ENCODE results near the gene ZNF385B. TPM values are rescaled to one million over a fixed set of nuclear protein-coding genes. Genes with fewer than 3 reads are reported as not detected.

ZNF385B gene
- polyA plus RNA-seq, 1 of the 3 experiments (the other 2 are of a cell fraction), result 0.16 TPM

DNA sequence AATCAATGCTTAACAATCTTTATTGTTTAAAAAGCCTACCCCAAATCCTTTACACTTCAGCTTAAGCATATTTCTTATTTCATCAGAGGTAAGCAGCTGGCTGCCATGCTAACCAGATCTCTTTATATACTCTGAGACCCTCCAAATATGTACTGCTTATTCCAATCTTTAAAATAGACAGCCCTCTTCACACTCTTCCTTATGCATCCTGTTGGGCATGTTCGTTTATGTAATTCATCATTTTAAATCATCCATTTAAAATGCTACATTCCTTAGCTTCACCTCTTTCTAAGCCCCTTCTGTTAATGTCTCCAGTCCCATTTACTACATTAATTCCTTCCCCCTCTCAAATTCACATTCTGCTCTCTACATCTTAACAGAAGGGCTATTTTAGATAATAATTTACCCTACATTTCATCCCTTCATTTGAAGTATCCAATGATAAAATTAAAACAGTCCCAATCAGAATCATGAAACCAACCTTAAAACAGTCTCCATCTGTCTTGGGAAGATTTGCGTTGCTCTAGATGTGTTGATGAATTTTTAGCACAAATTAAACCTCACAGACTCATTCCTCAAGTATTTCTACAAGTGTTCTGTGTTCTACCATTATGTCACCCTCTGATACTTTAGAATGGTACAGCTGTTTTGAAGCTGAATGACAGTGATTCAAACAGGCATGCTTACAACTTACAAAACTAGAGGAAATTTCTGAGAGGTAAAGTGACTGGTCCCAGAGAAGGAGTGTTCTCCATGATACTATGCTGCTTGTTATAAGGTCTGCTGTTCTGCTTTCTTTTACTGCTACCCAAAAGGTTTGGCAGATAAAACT lies 59.1 kb downstream of the ZNF385B start:
- Histone ChIP-seq H2AFZ (ENCODE audit: low read depth) (no peak overlapping the region), H3K36me3 (replicated peaks in 1 of 2; ENCODE audit: control insufficient read depth in 1 of 2, insufficient read depth in 2 of 2, low read length in 1 of 2) (no peaks in the 10 kb centered on the region), H3F3A (replicated peaks; ENCODE audit: insufficient read depth) (no peaks in the 10 kb centered on the region), H3K4me1 (ENCODE audit: control insufficient read depth in 1 of 2, insufficient read depth in 2 of 2, low read depth in 1 of 2, low read length in 1 of 2) (no peaks in the 10 kb centered on the region; a peak in 1 of 4 replicates), H3K27me3 (ENCODE audit: insufficient read depth) (no peaks in the 10 kb centered on the region), H3K4me3 (ENCODE audit: low read depth in 2 of 2, low read length in 1 of 2) (no peak overlapping the region), H3K27ac (ENCODE audit: low read depth in 2 of 2, low read length in 1 of 2) (no peak overlapping the region), H4K20me1 (ENCODE audit: insufficient read depth) (no peaks in the 10 kb centered on the region), H3K9me3 (no peaks in the 10 kb centered on the region), H3K4me2 (no peak overlapping the region), H3K9me2 (no peaks in the 10 kb centered on the region; the same call in 1 of the 2 replicates), H3K9ac (no peak overlapping the region), H3K79me2 (ENCODE audit: insufficient read depth) (no peaks in the 10 kb centered on the region)
- ChIA-PET CTCF (interaction anchor here (1.9 kb wide), 1 partner anchor 15 kb away, joined by 4 read pairs; no protein-coding TSS in a partner anchor), POLR2A (no interaction called here)
- TF ChIP-seq GATA2 (CRISPR knock-in tag; IDR thresholded peaks at IDR 0.05) (no peak), SIN3A (IDR thresholded peaks at IDR 0.05; ENCODE audit: borderline replicate concordance, low read depth, low read length) (no peak), POLR2AphosphoS5 (IDR thresholded peaks at IDR 0.05; ENCODE audit: low read depth, low read length) (no peak), YY1 (IDR thresholded peaks at IDR 0.05; ENCODE audit: low read depth) (no peak), JUND (IDR thresholded peaks at IDR 0.05) (no peak), GABPA (IDR thresholded peaks at IDR 0.05; ENCODE audit: low read depth) (no peak), CHD2 (IDR thresholded peaks at IDR 0.05; ENCODE audit: low read length, partially characterized antibody) (no peak), RFX5 (IDR thresholded peaks at IDR 0.05; ENCODE audit: low read length) (no peak), RCOR1 (IDR thresholded peaks at IDR 0.05; ENCODE audit: low read length) (no peak), MEF2A (IDR thresholded peaks at IDR 0.05; ENCODE audit: borderline replicate concordance, low read depth) (no peak), EZH2phosphoT487 (IDR thresholded peaks at IDR 0.05; ENCODE audit: borderline replicate concordance, low read depth) (no peak), TAF1 (IDR thresholded peaks at IDR 0.05; ENCODE audit: borderline replicate concordance, low read depth, low read length) (no peak), RXRA (IDR thresholded peaks at IDR 0.05; ENCODE audit: borderline replicate concordance, low read depth) (no peak)
- TF ChIP-seq, protein P1, sequence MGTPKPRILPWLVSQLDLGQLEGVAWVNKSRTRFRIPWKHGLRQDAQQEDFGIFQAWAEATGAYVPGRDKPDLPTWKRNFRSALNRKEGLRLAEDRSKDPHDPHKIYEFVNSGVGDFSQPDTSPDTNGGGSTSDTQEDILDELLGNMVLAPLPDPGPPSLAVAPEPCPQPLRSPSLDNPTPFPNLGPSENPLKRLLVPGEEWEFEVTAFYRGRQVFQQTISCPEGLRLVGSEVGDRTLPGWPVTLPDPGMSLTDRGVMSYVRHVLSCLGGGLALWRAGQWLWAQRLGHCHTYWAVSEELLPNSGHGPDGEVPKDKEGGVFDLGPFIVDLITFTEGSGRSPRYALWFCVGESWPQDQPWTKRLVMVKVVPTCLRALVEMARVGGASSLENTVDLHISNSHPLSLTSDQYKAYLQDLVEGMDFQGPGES (IDR thresholded peaks at IDR 0.05; ENCODE audit: low read depth, low read length), result no peak
- TF ChIP-seq, protein P2, sequence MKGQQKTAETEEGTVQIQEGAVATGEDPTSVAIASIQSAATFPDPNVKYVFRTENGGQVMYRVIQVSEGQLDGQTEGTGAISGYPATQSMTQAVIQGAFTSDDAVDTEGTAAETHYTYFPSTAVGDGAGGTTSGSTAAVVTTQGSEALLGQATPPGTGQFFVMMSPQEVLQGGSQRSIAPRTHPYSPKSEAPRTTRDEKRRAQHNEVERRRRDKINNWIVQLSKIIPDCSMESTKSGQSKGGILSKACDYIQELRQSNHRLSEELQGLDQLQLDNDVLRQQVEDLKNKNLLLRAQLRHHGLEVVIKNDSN (IDR thresholded peaks at IDR 0.05; ENCODE audit: borderline replicate concordance, low read depth), result no peak
- TF ChIP-seq, protein P3, sequence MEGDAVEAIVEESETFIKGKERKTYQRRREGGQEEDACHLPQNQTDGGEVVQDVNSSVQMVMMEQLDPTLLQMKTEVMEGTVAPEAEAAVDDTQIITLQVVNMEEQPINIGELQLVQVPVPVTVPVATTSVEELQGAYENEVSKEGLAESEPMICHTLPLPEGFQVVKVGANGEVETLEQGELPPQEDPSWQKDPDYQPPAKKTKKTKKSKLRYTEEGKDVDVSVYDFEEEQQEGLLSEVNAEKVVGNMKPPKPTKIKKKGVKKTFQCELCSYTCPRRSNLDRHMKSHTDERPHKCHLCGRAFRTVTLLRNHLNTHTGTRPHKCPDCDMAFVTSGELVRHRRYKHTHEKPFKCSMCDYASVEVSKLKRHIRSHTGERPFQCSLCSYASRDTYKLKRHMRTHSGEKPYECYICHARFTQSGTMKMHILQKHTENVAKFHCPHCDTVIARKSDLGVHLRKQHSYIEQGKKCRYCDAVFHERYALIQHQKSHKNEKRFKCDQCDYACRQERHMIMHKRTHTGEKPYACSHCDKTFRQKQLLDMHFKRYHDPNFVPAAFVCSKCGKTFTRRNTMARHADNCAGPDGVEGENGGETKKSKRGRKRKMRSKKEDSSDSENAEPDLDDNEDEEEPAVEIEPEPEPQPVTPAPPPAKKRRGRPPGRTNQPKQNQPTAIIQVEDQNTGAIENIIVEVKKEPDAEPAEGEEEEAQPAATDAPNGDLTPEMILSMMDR (IDR thresholded peaks at IDR 0.05), result no peak
- TF ChIP-seq, protein P4, sequence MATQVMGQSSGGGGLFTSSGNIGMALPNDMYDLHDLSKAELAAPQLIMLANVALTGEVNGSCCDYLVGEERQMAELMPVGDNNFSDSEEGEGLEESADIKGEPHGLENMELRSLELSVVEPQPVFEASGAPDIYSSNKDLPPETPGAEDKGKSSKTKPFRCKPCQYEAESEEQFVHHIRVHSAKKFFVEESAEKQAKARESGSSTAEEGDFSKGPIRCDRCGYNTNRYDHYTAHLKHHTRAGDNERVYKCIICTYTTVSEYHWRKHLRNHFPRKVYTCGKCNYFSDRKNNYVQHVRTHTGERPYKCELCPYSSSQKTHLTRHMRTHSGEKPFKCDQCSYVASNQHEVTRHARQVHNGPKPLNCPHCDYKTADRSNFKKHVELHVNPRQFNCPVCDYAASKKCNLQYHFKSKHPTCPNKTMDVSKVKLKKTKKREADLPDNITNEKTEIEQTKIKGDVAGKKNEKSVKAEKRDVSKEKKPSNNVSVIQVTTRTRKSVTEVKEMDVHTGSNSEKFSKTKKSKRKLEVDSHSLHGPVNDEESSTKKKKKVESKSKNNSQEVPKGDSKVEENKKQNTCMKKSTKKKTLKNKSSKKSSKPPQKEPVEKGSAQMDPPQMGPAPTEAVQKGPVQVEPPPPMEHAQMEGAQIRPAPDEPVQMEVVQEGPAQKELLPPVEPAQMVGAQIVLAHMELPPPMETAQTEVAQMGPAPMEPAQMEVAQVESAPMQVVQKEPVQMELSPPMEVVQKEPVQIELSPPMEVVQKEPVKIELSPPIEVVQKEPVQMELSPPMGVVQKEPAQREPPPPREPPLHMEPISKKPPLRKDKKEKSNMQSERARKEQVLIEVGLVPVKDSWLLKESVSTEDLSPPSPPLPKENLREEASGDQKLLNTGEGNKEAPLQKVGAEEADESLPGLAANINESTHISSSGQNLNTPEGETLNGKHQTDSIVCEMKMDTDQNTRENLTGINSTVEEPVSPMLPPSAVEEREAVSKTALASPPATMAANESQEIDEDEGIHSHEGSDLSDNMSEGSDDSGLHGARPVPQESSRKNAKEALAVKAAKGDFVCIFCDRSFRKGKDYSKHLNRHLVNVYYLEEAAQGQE (IDR thresholded peaks at IDR 0.05; ENCODE audit: low read depth, low read length), result no peak
- TF ChIP-seq, protein P5, sequence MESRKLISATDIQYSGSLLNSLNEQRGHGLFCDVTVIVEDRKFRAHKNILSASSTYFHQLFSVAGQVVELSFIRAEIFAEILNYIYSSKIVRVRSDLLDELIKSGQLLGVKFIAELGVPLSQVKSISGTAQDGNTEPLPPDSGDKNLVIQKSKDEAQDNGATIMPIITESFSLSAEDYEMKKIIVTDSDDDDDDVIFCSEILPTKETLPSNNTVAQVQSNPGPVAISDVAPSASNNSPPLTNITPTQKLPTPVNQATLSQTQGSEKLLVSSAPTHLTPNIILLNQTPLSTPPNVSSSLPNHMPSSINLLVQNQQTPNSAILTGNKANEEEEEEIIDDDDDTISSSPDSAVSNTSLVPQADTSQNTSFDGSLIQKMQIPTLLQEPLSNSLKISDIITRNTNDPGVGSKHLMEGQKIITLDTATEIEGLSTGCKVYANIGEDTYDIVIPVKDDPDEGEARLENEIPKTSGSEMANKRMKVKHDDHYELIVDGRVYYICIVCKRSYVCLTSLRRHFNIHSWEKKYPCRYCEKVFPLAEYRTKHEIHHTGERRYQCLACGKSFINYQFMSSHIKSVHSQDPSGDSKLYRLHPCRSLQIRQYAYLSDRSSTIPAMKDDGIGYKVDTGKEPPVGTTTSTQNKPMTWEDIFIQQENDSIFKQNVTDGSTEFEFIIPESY (IDR thresholded peaks at IDR 0.05; ENCODE audit: borderline replicate concordance, low read depth), result no peak
- WGBS (ENCODE audit: low lambda C conversion rate), result 10% methylated on average over 2 of the region's 2 CpGs
- DNase-seq, result no peak
